ENCODE measurements around the gene PELI2.

GRCh38 chr14:56121816-56122215, 3.6 kb downstream of the PELI2 start:
- TF ChIP-seq CTCF (conservative IDR thresholded peaks at IDR 0.05 in 1 of 2, IDR thresholded peaks at IDR 0.05 in 1 of 2; ENCODE audit: low read depth in 1 of 2, low read length in 2 of 2) (no peak), EZH2 (IDR thresholded peaks at IDR 0.05; ENCODE audit: low read length, missing control alignments) (no peak)
